Stimulated activated CD4-positive, alpha-beta T cell treated with anti-CD3 and anti-CD28 coated beads, Interleukin-1b, Interleukin-23, amount 100 ng/mL, for 48 hours (primary cell): ENCODE data around the gene ATP10B.

Experiments
- DNase-seq: peaks from one replicate; pipeline ENCODE4 v3.0.0-alpha.2; 2020

The ATP10B gene

DNA sequence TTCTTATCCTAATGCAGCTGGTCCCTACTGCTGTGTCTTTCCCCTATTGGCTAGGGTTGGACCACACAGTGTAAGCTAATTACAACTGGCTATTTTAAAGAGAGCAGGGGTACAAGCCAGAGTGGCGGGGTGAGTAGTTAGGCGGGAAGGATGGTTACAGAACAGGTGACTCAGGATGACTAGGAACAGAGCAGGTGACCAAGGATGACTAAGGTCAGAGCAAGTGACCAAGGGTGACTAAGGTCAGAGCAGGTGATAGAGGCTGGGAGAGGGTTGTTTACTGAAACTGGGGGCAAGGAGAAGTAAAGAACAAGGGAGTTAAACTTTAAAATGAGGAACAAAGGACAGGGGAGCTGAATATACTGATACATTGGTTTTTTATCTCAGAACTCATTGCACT lies 304.9 kb downstream of the ATP10B start:
- DNase-seq, result peak; percentile 23

DNA sequence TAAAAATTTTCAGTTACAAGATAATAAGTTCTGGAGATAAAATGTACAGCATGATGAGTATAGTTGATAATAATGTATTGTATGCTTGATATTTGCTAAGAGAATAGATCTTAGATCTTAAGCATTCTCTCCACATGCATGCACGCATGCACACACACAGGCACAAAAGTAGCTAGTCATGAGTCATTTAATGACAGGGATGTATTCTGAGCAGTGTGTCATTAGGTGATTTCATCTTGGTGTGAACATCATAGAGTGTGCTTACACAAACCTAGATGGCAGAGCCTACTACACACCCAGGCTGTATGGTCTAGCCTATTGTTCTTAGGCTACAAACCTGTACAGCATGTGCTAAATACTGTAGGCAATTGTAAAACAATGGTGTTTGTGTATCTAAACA lies 306.2 kb downstream of the ATP10B start:
- peak; percentile 9 for DNase-seq

DNA sequence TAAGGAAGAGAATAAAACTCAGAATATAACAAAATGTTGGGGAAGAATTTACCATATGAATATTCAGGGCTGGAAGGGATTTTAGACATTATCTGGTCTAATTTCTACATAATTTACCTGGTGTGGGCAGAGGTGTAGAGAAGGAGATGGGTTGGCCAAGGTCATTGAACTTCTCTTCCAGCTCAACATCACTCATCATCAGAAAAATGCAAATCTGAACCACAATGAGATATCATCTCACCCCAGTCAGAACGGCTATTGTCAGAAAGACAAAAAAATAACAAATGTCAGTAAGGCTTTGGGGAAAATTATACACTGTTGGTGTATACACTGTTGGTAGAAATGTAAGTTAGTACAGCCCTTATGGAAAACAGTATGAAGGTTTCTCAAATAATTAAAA lies 308.6 kb downstream of the ATP10B start:
- no peak for DNase-seq

DNA sequence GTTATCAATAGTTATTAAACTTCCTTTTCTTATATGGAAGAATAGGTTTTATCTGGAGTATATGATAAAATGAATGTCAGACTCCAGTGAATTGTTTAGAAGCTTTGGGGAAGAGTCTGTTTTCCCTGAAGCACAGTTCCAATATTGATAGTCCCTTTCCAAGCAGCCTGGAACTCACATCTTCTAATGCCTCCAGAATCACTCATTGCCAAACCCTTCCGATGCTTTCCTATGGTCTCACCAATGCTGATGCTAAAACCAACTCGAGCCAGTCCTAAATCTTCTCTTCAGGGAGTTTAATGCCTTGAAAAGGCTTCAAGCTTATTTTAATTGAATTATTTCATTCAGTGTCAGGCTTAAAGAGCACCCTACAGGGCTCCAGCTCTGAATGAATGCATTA lies 309.2 kb downstream of the ATP10B start:
- no peak for DNase-seq

DNA sequence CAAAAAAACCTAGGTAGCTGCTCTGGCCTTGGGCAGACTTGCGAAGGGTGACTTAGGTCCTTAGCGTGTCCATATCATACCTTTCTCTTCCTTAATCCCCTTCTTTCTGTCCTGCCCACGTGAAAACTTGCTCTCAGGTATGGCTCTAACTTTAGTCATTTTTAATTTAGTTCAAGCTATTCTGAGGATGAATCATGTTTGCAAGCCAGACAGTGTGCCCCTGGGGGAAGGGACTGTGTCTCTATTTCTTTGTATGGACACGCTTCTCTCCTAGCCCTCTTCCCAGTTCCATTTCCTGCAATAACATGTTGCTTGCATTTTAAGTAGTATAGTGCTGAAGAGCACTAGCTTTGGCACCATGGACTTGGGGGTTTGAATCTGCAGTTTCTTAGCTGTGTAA lies 309.7 kb downstream of the ATP10B start:
- DNase-seq, result no peak

DNA sequence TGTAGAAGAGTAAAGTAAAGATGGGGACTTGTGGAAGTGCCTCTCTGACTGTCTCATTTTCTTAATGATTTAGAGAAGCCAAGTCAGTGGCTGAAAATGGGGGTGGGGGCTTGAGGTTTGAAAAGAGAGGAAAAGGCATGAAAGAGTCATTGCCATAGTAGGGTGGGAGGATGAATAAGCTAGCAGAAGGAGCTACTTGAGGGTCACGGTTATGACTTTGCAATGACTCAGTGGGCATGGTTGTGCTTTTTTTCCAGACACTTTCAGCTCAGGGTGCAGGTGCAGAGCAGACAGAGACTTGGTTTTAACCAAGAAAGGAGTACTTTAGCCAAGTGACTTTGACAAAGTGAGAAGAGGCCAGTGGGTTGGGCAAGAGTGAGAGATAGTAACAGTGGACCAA lies 312.6 kb downstream of the ATP10B start:
- peak; percentile 83 for DNase-seq

DNA sequence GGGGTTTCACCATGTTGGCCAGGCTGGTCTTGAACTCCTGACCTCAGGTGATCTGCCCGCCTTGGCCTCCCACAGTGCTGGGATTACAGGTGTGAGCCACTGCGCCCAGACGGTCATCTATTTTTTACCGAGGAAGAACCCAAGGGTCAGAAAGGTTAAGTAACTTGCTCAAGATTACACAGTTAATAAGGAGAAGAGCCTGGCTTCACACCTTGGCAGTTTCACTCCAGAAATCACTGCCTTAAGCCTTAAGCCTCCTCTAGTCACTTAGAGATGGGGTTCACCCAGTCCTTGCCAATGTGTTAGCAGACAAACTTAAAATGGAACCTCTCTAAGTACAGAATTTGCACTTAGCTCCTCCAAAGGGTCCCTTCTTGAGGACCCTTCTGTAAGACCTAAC lies 314.1 kb downstream of the ATP10B start:
- no peak for DNase-seq

DNA sequence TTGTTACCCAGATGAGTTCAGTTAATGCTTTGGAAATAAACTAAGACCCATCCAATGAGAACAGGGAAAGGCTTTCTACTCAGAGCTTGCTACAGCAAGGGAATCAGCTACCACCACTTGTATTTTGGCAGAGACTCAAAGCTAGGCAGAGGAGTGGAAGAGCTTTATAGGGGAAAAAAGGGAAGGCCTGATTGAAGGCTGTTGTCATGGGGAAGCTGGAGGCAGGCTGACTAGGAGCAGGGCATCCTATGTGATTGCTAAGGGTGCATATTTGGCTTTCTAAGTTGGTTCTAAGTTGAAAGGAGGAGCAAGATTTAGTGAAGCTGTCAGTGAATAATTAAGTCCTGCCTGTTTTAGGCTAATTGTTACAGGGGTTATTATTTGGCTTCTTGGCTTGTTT lies 314.9 kb downstream of the ATP10B start:
- DNase-seq, result no peak

DNA sequence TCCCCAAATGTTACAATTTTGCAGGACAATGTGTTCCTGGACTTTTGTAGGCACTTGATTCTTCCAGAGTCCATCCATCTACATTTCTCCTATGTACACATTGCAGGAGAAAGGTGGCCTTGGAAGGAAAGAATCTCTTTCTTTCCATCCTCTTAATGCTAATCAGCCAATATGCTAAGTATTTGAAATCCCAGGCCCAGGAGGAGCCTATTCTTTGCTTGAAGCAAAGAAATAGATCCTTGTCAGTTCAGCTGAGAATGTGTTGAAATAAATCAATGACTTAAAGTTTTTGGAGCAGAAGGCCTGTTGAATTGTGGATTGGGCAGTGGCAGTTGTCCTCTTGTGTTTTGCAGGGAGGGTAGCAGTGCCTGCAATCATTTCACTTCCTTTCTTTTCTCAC lies 317.1 kb downstream of the ATP10B start:
- DNase-seq, result no peak

DNA sequence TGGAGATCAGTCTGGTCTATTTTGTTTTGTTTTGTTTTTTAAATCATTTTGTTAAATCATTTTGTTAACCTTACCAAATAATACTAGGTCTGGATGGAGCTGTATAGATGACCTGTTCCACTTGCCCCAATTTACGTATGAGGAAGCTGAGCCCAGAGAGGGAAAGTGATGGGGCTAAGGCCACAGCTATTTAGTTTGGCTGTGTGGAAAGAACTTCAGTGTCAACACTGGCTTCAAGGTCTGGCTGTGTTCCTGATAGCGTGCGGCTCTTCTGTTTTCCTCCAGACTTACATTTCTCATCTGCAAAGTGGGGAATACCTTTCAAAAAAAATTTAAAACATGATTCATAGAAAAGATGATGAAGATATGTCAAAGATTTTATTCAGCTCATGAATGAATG lies 317.9 kb downstream of the ATP10B start:
- DNase-seq, result no peak

DNA sequence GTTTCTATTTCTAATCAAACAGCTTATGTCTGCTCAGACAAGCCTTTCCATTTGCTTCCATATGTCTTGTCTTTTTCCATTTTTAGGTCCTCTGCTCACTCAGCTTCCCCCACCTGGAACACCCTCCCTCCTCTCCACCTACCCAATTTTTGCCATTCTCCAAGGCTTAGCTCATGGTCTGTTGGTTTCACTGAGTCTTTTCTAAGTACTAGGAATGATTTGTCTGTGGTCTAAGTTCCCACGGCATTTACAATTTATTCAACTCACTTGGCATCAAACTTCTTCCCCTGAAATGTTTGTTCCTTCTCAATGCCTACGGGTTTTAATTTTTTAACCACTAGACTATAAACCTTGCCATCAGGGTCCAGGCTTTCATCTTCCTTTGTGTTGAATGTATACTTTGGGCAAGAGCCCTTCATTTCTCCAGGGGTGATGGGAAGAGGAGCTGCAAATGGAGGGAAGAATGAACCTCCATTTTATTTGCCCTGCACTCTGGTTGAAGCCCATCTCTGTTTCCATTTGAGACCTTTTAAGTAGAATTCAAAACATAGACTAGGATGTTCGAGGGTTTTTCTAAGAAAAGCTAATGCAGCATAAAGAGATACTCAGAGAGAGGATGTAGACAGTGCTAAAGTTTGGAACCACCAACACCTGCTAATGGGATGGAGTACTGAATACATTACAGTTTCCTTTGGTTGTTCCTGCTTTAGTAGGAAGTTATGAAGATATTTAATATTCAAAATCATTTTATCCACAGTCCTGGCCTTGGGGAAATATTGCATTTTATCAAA lies 326.3 kb downstream of the ATP10B start:
- no peak for DNase-seq

DNA sequence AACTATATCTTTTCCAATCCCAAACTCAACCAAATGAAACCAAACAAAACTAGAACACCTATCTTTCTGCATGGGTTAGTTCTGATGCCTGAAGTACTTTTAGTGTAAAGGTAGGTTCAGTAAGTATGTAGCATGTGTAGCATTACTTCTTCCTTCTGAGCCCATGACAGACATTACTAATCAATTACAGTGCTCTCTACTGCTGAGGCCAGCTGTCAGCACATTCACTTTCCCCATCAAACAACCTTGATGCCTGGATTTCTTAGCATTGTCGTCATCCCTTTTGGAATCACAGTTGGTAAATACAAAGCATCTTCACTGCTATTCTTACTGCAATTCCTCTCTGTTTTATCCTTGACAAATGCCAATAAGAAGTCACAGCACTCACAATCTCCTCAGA lies 327.2 kb downstream of the ATP10B start:
- no peak for DNase-seq

DNA sequence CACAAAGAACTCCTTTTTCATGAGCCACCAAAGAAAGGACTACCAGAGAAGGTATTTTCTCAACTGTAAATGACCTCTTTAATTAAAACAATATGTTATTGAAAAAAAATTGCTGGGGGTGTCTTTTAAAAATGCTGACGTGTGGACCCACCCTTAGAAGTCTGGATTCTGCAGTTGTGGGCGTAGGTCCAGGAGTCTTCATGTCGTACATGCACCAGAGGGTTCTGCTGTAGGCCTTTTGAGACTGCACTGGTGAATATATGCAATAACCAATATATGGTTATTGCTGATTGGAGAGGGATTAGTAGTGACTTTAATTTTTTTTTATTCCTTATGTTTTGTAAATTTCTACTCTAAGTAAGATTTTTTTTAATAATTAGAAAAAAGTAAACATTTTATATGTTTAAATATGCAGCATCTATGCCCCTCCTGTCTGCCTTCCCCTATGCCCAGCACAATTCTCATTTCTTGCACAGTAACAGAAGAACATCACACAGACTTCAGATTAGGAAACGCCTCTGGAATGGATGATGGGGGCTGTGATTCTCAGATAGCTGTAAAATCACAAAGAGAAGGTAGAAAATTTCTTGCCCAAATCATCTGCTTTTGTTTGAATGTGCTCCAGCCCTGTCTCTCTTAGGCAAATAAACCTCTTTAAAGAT lies 328.4 kb downstream of the ATP10B start:
- DNase-seq, result no peak

DNA sequence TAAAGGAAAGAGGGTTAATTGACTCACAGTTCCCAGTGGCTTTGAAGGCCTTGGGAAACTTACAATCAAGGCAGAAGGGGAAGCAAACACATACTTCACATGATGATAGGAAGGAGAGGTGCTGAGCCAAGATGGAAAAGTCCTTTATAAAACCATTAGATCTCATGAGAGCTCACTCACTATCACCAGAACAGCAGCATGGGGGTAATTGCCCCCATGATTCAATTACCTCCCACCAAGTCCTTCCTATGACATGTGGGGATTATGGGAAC lies 330.7 kb downstream of the ATP10B start:
- DNase-seq, result no peak

DNA sequence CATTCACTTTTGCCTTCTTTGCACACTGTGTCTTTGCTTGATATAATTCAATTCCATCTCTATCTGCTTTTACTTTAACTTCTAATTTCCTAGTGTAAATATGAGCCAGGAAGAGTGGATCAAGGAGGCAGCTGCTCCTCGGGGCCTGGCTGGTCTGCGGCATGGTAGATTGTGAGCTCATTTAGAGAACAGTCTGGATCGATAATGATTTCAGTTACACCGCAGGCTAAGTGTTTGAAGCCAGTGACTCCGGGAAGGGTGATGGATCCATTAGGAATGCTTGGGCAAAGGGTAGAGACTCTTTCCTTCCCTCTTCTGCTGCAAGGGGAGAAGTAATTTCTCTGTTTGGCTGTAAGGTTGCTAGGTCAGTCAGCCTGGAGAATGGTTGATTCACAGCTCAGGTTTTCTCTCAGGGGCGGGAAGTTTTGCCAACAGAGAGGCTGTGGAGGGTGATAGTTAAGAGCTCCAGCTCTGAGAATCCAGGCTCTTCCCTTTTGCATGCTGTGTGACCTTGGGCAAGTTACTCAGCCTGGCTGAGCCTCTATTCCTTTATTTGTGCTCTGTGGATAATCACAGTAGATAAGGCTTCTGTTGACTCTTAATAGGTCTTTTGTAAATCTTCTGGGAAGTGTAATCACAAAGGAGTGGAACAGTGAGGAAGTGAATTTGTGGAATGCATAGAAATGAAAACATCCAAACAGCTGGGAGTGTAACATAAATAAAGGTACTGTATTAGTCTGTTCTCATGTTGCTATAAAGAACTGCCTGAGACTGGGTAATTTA lies 331.2 kb downstream of the ATP10B start:
- no peak for DNase-seq

DNA sequence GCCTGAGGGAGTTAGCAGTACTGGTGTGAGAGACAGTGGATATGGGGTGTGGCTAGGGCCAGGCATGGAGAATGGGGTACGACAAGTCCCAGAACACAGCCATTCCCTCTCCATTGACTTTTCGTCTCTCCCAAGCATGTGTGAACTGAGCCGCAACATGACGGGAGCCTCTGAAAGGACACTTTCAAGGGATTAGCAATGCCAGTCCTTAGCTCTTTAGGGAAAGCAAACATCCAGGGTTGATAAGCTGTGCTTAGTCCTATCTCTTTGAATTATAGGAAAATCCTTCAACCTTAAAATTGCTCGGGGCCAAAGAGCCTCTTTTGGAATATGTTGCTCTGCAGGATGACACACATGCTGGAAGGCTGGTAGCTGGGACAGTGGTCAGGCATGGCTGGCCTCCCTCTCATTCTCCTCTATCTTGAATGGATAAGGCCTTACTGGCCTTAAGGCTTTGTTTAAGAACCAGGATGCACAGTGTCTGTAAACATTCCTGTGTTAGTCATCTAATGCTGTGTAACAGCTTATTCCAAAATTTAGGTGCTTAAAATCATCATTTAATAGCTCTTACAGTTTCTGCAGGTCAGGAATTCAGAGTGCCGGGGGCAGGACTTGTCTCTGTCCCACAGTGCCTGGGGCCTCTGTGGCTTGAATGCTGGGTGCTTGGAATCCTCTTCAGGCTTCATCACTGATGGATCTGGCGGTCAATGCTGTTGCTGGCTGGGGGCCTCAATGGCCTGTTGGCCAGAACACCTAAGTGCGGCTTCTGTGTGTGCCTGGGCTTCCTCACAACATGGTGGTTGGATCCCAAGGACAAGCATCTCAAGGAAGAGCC lies 335.1 kb downstream of the ATP10B start:
- no peak for DNase-seq

DNA sequence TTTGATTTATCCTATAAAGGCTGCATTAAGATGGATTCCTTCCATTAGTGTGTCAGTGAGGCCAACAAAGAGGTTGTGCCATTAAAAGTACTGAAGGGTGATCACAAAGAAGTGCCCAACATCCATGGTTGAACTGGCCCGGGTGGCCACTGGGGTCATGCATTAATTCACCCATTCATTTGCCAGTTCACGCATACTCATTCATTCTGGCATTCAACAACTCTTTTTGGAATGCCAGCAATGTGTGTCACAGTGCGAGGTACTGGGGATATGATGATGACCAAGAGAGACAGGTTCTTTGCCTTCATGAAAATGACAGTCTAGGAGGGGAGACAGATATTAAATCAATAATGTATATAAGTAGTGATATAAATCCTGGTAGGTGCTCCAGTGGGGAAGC lies 337.1 kb downstream of the ATP10B start:
- no peak for DNase-seq

DNA sequence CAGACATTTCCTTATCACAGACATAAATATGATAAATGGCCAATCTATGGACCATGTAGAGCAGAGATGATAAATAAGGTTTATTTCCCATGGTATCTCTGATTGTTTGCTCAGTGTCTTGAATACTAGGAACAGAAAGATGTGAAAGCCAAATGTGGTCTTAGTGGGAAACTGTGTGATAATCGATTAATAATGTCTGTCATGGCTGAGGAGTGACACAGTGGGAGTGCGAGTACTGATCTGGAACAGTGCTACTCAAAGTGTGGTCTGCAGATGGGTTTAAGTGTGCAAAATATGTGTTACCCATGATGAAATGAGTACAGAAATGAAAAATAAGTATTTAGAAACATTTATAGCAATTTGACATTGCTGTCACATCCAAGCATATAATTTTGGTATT lies 337.8 kb downstream of the ATP10B start:
- DNase-seq, result no peak

DNA sequence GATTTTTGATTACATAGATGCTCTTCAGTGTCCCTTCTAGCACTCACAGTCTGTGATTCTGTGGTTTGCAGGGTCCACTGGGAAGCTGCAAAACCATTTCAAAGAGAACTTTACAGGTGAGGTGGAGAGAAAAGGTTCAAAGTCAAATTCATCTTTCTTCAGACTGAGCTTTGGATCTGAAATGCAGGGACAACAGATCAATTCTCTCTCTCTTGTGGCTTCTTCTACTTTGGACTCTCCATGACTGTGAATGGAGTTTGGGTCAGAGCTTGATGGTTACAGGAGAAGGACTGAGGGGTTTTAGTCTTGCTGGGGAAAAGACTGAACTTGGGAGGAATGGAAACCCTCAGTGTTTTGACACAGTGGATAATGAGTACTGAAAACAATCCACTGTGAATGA lies 338.5 kb downstream of the ATP10B start:
- DNase-seq, result no peak
